HG03354 (cell line): Measurements from ENCODE around the gene VPS37D.
"Not testable (repeated sequence)": the region's sequence is repeated elsewhere in the genome, so short reads cannot be mapped to it uniquely, and the experiment has no call there.

Experiments used
- ATAC-seq: cut with Tn5 transposase; IDR thresholded peaks from one replicate; pipeline ENCODE4 v1.9.1; 2021; ENCODE audit warnings: mild to moderate bottlenecking; ENCODE audit not compliant: unreplicated experiment, poor library complexity, severe bottlenecking

Gene VPS37D

GRCh38 chr7:73703757-73704639 lies 36.4 kb downstream of the VPS37D start:
- ATAC-seq, result no peak

GRCh38 chr7:73704640-73705550 lies 37.3 kb downstream of the VPS37D start:
- no peak for ATAC-seq

- ATAC-seq, result no peak
Observed at GRCh38 chr7:73705551-73705920, 37.9 kb downstream of the VPS37D start.

GRCh38 chr7:73706126-73707044 lies 38.8 kb downstream of the VPS37D start:
- no peak for ATAC-seq

- no peak for ATAC-seq
Observed at GRCh38 chr7:73707045-73707631, 39.5 kb downstream of the VPS37D start.

GRCh38 chr7:73708961-73709549 lies 41.4 kb downstream of the VPS37D start:
- ATAC-seq, result no peak

- no peak for ATAC-seq
Observed at GRCh38 chr7:73712773-73713172, 45.1 kb downstream of the VPS37D start.

GRCh38 chr7:73713319-73713718 lies 45.7 kb downstream of the VPS37D start:
- not testable (repeated sequence) for ATAC-seq

- no peak for ATAC-seq
Observed at GRCh38 chr7:73715648-73716317, 48.2 kb downstream of the VPS37D start.

- no peak for ATAC-seq
Observed at GRCh38 chr7:73716318-73716890, 48.8 kb downstream of the VPS37D start.

- no peak for ATAC-seq
Observed at GRCh38 chr7:73717025-73717807, 49.6 kb downstream of the VPS37D start.

- ATAC-seq, result no peak
Observed at GRCh38 chr7:73717991-73718405, 50.4 kb downstream of the VPS37D start.

- ATAC-seq, result no peak
Observed at GRCh38 chr7:73718438-73718881, 50.8 kb downstream of the VPS37D start.

GRCh38 chr7:73718905-73719805 lies 51.5 kb downstream of the VPS37D start, which contains the start of gene STX1A:
Gene STX1A, minus strand, starts transcription at chr7:73719669. Its CDS starts 38 bp downstream, at chr7:73719631.
- ATAC-seq, result peak; percentile 63

- ATAC-seq, result peak; percentile 7
Observed at GRCh38 chr7:73719806-73720169, 52.2 kb downstream of the VPS37D start.

- not testable (repeated sequence) for ATAC-seq
Observed at GRCh38 chr7:73720443-73720842, 52.8 kb downstream of the VPS37D start.
